ENCODE data around the gene ADAM12.
"Not testable (repeated sequence)": the region's sequence is repeated elsewhere in the genome, so short reads cannot be mapped to it uniquely, and the experiment has no call there.

The ADAM12 gene

GRCh38 chr10:126263006-126263676 lies 125.1 kb downstream of the ADAM12 start:
- no peak for DNase-seq

GRCh38 chr10:126262233-126262838 lies 125.9 kb downstream of the ADAM12 start:
- DNase-seq, result no peak

- no peak for DNase-seq
These were observed 128.4 kb downstream of the ADAM12 start for GRCh38 chr10:126259760-126260479.

DNA sequence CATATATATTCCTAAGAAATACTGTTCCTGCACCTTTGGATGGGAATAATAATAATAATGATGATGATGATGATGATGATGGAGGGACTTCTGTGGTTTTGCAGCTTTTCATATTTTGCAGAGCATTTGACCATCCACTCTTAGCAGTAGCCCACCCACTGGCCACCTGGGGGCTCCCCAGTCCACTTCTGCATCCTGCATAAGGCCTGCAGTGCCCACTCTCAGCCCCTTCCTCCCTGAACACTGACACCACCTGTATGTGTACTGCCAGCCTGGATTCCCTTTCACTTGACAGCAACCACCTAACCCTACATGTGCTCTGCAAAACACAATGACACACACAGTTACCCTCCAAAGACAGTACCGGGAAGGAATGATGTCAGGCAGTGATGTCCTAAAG lies 131.4 kb downstream of the ADAM12 start:
- no peak for DNase-seq

DNA sequence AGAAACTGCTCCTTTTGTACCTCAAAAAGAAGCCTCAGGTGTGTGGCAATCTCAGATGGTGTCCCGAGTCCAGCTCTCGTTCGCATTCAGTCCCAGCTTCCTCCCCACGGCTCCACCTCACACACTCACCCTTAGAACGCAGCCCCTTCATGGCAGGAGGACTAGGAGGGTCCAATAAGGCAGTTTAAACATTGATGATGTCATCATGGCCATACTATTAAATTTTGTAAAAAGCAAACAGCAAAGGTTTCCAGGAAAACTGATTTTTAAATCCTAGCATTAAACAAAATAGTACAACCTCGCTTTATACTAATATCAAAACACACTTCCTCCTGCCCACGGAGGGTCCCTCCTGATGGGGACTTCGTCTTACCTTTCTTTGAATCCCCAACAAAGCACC lies 133.0 kb downstream of the ADAM12 start:
- no peak for DNase-seq

DNA sequence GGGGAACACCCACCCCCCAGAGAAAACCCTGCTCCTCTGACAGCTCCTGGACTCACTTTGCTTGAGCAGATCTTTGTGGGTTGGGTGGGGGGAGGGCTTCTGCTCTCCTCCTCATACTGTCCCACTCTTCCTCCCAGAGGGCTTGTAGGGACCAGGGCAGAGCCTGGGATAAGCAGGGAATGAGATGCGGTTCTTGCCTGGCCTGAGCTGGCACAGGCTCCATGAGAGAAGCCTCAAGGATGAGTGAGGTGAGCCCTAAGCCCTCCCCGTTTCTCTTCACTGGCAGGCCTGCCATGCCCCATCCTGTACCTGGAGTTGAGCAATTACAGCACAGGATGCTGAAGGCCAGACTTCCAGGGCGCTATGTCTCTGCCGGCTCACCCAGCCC lies 134.7 kb downstream of the ADAM12 start:
- no peak for DNase-seq

- DNase-seq, result no peak
These were observed 135.2 kb downstream of the ADAM12 start for GRCh38 chr10:126252884-126253610.

- DNase-seq, result no peak
These were observed 136.4 kb downstream of the ADAM12 start for GRCh38 chr10:126251778-126252407.

- no peak for DNase-seq
These were observed 137.6 kb downstream of the ADAM12 start for GRCh38 chr10:126250527-126251310.

DNA sequence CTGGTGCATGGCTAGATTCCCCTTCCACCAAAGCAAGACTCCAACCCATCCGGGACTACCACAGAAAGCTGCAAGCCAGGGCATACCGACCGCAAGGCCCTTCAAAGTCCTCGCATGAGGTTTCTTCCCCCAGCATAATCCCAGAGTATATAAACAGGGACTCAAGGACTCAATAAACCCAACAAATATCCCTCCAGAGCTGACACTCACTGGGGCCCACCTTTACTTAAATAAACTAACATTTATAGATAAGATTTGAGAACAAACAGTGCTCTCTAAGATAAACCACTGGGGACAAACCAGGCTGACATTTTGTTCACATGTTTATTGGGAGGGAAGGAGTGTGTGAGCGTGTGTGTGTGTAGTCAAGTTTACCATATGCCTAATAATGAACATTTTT lies 138.2 kb downstream of the ADAM12 start:
- DNase-seq, result no peak

GRCh38 chr10:126247446-126247975 lies 140.8 kb downstream of the ADAM12 start:
- no peak for DNase-seq

DNA sequence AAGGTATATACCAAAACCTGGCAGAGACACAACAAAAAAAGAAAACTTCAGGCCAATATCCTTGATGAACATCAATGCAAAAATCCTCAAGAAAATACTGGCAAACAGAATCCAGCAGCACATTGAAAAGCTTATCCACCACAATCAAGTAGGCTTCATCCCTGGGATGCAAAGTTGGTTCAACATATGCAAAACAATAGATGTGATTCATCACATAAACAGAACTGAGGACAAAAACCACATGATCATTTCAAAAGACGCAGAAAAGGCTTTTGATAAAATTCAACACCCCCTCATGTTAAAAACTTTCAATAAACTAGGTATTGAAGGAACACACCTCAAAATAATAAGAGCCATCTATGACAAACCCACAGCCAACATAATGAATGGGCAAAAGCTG lies 141.9 kb downstream of the ADAM12 start:
- not testable (repeated sequence) for DNase-seq

DNA sequence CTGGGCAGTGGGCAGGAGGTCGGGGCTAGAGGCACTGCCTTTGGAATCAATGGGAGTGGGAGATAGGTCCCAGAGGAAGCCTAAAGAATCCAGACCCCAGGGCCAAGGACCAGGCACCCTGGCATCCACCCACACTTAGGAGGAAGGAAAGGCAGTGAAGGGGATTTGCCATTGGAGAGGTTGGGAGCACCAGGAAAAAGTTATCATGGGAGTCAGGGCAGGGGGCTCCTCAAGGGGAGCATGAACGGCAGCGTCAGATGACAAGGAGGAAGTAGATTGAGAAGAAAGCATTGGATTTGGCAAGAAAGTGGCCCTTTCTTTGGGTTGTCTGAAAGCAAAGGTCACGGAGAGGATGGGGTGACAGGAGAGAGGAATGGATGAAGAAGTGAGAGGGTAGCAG lies 142.8 kb downstream of the ADAM12 start:
- DNase-seq, result no peak

DNA sequence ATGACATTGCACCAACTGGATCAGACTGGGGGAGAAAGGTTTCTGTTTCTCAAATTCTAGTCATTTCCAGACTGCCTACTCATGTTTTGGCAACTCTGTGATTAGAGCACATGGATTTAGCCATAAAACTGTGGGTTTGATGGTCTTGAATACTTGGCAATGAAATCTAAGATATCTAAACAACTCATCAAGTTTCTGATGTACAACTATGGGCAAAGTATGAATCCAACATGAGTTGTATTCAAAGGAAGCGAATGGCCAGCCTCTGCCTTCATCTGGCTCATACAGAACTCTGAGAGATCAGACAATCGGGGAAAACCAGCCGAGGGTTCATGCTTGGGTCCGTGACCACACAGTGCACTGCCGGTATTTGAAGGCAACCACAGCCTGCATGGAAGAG lies 144.3 kb downstream of the ADAM12 start:
- no peak for DNase-seq

GRCh38 chr10:126243306-126243705 lies 145.0 kb downstream of the ADAM12 start:
- no peak for DNase-seq

- peak; percentile 38 for DNase-seq
These were observed 145.6 kb downstream of the ADAM12 start for GRCh38 chr10:126242397-126243260.

DNA sequence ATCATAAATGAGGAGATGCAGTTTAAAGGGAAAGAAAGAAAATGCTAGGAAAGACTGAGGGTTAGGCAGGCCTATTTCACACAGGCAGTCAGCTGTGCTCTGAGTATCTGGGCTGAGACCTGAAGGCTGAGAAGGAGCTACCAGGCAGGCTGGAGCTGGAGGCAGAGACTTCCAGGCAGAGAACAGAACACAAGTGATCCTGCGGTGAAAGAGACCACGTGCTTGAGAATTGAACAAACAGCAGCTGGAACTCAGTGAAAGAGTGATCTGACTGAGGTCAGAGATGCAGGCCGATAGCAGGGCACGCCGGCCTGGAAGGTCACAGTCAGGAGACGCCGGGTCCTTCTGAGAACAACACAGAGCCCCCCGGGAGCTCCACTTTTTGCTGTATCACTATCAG lies 147.8 kb downstream of the ADAM12 start:
- no peak for DNase-seq

DNA sequence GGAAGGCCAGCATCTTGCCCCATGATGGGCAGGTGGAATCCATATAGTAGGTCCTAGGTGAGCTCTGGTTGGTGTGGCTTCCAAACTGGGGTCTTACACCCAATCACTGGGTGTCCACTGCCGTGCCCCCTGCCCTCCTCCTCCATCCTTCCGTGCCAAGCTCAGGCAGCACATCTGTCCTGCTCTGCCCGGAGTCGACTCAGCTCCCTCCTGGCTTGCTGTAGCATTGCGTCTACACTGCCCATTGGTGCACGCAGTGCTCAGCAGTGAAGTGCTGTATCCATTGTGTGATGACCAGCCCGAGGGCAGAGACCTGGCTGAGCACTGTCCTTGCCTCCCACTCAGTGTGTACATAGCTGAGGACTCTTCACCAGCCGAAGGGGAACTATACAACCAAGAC lies 148.4 kb downstream of the ADAM12 start:
- DNase-seq, result no peak

DNA sequence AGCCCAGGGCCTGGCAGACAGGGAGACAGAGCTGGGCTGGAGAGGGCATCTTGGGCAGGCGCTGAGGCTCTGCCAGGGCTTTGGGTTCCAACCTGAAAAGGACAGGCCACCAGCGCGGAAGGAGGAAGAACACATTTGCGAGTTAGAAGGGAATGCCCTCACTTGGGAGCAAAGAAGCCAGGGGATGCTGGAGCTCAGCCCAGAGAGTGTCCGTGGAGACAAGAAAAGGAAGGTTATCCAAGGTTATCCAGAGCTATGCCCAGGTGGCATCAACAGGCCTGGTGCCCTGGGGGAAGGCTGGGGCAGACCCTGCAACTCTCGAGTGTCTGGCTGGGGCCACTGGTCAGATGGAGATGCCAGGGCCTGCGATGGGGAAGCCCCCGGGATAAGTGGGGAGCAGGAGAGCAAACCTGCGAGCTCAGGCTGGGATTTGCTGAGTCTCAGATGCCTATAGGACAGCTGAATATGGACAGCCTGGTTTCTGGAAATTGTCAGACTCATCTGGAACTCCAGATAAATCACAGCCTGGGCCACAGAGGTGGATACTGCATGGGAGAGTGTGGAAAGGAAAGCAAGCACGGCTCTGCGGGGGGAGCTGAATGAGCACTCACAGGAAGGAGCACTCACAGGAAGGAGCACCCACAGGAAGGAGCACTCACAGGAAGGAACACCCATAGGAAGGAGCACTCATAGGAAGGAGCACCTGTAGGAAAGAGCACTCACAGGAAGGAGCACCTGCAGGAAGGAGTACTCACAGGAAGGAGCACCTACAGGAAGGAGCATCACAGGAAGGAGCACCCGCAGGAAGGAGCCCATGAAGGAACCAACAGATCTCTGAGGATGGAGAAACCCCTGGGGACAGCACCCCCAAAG lies 152.1 kb downstream of the ADAM12 start:
- no peak for DNase-seq
